Thyroid gland (tissue), 4 donors: ENCODE results near the gene ENGASE. TPM values are rescaled to one million over a fixed set of nuclear protein-coding genes. Genes with fewer than 3 reads are reported as not detected.

Source experiments
- DNase-seq, 2 donors: peaks; one replicate each; pipeline ENCODE4 v3.0.0-alpha.2; 2019
- H3K27ac ChIP-seq, 3 donors: fragments of 200-600 bp; sonication (generic); 1 replicate in 2 of 3; 2 replicates in 1 of 3; pipeline ENCODE4 v1.5.1; 2016 to 2019; ENCODE audit warnings: mild to moderate bottlenecking in 1 of 3, moderate library complexity in 1 of 3
- H3K27me3 ChIP-seq: fragments of 200-600 bp; sonication (generic); one replicate; pipeline ENCODE4 v1.5.1; 2019
- H3K36me3 ChIP-seq, 2 donors: fragments of 200-600 bp; sonication (generic); one replicate each; pipeline ENCODE4 v1.5.1; 2016 to 2019
- H3K4me1 ChIP-seq, 2 donors: fragments of 200-600 bp; sonication (generic); one replicate each; pipeline ENCODE4 v1.5.1; 2017 to 2019
- H3K4me3 ChIP-seq, 3 donors: fragments of 200-600 bp; sonication (generic); replicated peaks in 1 of 3; 1 replicate in 2 of 3; 2 replicates in 1 of 3; pipeline ENCODE4 v1.5.1; 2016; ENCODE audit warnings: mild to moderate bottlenecking in 1 of 3
- H3K9me3 ChIP-seq: fragments of 200-600 bp; sonication (generic); one replicate; pipeline ENCODE4 v1.5.1; 2017
- CTCF ChIP-seq, 6 experiments: fragments of 200-600 bp in 3 of 6; fragments of 450-650 bp in 3 of 6; sonication (generic) in 3 of 6; IDR thresholded peaks; one replicate each; pipeline ENCODE4 v1.5.1; 2016 to 2019; ENCODE audit warnings: antibody characterized with exemption in 6 of 6, mild to moderate bottlenecking in 2 of 6, inconsistent platforms in 1 of 6, moderate library complexity in 1 of 6
- POLR2A ChIP-seq, 2 donors: fragments of 450-650 bp; IDR thresholded peaks; one replicate each; pipeline ENCODE4 v1.6.1; 2017; ENCODE audit warnings: antibody characterized with exemption in 2 of 2, mild to moderate bottlenecking in 2 of 2, moderate library complexity in 1 of 2
- WGBS, 2 donors: methylation state at CpG; one replicate each; pipeline ENCODE4 v1.1.5; 2017; 5-methylcytosine and 5-hydroxymethylcytosine counted together
- intact Hi-C: fragments of 100-400 bp; cut with DNase I; formaldehyde crosslinking; loops from one replicate; pipeline ENCODE4 v1.15.1; 2023
- total RNA-seq, 4 donors: library from RNA; depleted of rRNA; stranded (reverse); fragments of >200 nt; gene quantifications; one replicate each; pipeline ENCODE4 v1.2.3, GENCODE V29; 2016

The ENGASE gene
- total RNA-seq, 4 donors from 2014 or later = 23.9 to 37.1 (median 31.2) TPM

- DNase-seq = no peak
- no peak for TF ChIP-seq CTCF (IDR thresholded peaks at IDR 0.05)
- no peak for TF ChIP-seq POLR2A (IDR thresholded peaks at IDR 0.05)
- H3K4me3 ChIP-seq = no peak overlapping the region
- no peaks in the 10 kb centered on the region for H3K27me3 ChIP-seq
- intact Hi-C loops = no loop called here
- H3K9me3 ChIP-seq = no peaks in the 10 kb centered on the region
- H3K36me3 ChIP-seq = peaks cover 11 to 25% of the 10 kb centered on the region in 2 donors
- no peak overlapping the region for H3K27ac ChIP-seq
- H3K4me1 ChIP-seq = peaks cover 5 to 6% of the 10 kb centered on the region in 2 donors
- WGBS, 2 donors = 94 to 95% methylated on average over 21 of the region's 21 CpGs
Measured at GRCh38 chr17:79078476-79079190, 4.0 kb downstream of the ENGASE start.

DNA sequence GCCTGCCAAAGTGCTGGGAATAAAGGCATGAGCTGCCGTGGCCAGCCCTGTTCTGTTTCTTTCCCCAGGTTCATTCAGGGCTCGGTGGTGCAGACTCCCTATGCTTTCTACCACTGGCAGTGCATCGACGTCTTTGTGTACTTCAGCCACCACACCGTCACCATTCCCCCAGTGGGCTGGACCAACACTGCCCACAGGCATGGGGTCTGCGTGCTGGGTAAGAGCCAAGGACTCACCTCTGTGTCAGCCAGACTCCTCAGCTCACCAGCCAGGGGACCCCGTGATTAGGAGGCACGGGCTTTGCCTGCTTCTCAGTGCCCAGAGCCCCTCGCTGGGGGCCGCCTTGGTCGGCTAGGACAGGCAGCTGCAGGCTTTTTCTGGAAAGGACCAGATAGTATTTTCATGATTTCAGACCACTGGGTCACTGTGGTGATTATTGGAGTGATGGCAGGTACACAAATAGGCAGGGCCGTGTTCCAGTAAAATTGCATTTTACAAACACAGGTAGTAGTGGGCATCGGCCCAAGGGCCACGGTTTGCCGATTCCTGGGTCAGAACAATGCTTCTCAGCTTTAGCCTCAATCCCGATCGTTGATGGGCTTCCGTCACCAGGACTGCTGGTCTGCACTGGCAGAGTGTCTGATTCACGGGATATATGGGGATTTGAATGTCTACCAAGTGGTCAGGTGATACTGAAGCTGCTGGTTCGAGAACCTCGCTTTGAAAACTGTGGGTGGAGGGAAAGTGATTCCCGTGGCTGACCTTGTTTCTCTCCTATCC, 5.0 kb downstream of the ENGASE start:
- peaks cover 5 to 6% of the 10 kb centered on the region in 2 donors for H3K4me1 ChIP-seq
- 93% methylated on average over 17 to 19 of the region's 22 CpGs for WGBS, 2 donors
- no peak for DNase-seq
- H3K4me3 ChIP-seq = no peak overlapping the region
- no peaks in the 10 kb centered on the region for H3K27me3 ChIP-seq
- intact Hi-C loops = no loop called here
- no peaks in the 10 kb centered on the region for H3K9me3 ChIP-seq
- peaks cover 15 to 29% of the 10 kb centered on the region in 2 donors for H3K36me3 ChIP-seq
- no peak overlapping the region for H3K27ac ChIP-seq
- TF ChIP-seq POLR2A (IDR thresholded peaks at IDR 0.05) (no peak), CTCF (IDR thresholded peaks at IDR 0.05) (no peak)

DNA sequence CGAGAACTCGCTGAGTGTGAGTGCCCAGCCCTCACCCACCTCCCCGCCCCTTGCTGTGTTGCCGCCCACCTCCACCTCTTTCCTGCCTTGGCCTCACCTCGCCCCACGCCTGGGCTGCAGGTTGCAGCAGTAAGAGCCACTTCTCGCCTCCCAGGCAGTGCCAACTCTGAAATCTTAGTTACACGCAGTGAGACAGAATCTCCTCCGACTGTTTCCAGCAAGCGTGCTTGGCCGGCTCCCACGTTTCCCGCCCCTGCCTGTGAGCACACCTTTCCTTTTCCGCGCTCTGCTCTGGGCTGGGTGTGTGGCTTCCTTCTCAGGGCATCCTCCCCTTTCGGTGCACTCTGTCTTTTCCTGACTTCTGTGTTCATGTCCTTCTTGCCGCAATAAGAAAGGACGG, 5.7 kb downstream of the ENGASE start:
- DNase-seq = no peak
- no peaks in the 10 kb centered on the region for H3K27me3 ChIP-seq
- TF ChIP-seq POLR2A (IDR thresholded peaks at IDR 0.05) = no peak
- TF ChIP-seq CTCF (IDR thresholded peaks at IDR 0.05) = no peak
- H3K9me3 ChIP-seq = no peaks in the 10 kb centered on the region
- H3K4me1 ChIP-seq = peaks cover 5 to 6% of the 10 kb centered on the region in 2 donors
- WGBS, 2 donors = 96 to 97% methylated on average over 18 of the region's 18 CpGs
- H3K4me3 ChIP-seq = no peak overlapping the region
- intact Hi-C loops = no loop called here
- H3K27ac ChIP-seq = no peak overlapping the region
- H3K36me3 ChIP-seq = peaks cover 22 to 36% of the 10 kb centered on the region in 2 donors

DNA sequence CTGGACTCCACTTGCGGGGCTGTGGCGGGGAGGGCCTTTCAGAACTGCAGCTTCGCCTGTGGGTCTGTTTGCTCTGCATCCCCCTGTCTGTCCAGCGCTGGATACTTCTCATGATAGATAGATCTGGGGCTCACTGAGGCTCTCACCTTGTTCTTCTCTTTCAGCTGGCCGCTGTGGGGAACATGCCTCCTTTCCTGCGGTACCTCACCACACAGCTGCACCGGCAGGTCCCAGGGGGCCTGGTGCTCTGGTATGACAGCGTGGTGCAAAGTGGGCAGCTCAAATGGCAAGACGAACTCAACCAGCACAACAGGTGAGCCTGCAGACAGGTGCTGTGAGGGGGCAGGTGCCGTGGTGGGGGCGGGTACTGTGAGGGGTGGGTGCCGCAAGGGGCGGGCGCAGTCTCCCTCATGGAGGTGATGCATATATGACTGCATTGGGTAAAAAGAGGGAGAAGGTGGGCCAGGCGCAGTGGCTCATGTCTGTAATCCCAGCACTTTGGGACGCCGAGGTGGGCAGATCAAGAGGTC, 6.2 kb downstream of the ENGASE start:
- Histone ChIP-seq H3K27me3 (no peaks in the 10 kb centered on the region), H3K9me3 (no peaks in the 10 kb centered on the region), H3K4me1 (peaks cover 1% of the 10 kb centered on the region in 2 donors), H3K27ac (no peak overlapping the region), H3K36me3 (peaks cover 27 to 41% of the 10 kb centered on the region in 2 donors), H3K4me3 (no peak overlapping the region)
- TF ChIP-seq CTCF (IDR thresholded peaks at IDR 0.05) (no peak), POLR2A (IDR thresholded peaks at IDR 0.05) (no peak)
- intact Hi-C loops = no loop called here
- DNase-seq = no peak
- WGBS, 2 donors = 95 to 96% methylated on average over 16 to 17 of the region's 17 CpGs
